ENCODE measurements around the gene MAN1B1.

Gene MAN1B1

DNA sequence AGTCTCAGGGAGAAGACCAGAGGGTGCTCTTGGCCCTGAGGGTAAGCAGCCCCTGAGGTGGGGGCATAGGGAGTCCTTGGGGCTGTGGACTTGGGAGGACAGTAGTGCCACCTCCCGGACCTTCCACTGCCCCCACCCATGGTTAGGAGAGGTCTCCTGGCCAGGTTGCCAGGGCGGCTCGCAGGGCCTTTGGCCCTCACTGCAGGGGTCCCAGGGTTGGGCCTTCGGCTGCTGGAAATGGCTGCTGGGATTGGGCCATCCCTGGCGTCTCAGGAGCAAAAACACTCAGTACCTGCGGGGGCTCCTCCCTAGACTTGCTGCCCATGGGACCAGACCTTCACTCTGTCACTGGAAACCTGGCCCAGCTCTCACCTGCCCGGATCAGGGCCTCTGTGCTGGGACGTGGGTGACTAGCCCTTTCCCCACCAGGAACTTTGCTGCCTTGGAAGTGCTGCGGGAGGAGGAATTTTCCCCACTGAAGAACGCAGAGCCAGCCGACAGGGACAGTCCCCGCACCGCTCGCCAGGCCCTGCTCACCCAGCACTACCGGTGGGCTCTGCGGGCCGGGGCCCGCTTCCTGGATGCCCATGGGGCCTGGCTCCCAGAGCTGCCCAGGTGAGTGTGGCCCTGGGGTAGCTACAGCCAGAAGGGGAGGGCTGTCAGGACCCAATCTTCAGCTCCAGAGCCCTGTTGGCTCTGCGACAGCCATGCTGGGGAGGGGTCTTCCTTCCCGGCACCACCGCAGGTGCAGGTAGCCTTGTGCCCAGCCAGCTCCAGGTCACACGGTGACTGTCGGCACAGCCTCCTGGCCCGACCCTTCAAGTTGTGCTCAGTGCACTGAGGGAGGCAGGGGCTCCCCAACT, 6.3 kb upstream of the MAN1B1 start:
- Histone ChIP-seq H3K4me1 (ENCODE audit: control insufficient read depth, insufficient read depth, low read length) (peaks cover 11% of the 10 kb centered on the region), H3K9me3 (ENCODE audit: control insufficient read depth, insufficient read depth, low read length) (no peaks in the 10 kb centered on the region), H3K36me3 (ENCODE audit: control insufficient read depth, insufficient read depth, low read length) (peaks cover 5% of the 10 kb centered on the region; the same call in 1 of the 2 replicates), H3K27ac (ENCODE audit: low read depth, low read length) (no peak overlapping the region), H3K27me3 (ENCODE audit: control insufficient read depth, insufficient read depth, low read length) (peaks cover 33% of the 10 kb centered on the region), H3K9ac (ENCODE audit: low read depth, low read length) (no peak overlapping the region), H3K4me3 (ENCODE audit: low read depth, low read length) (no peak overlapping the region)

DNA sequence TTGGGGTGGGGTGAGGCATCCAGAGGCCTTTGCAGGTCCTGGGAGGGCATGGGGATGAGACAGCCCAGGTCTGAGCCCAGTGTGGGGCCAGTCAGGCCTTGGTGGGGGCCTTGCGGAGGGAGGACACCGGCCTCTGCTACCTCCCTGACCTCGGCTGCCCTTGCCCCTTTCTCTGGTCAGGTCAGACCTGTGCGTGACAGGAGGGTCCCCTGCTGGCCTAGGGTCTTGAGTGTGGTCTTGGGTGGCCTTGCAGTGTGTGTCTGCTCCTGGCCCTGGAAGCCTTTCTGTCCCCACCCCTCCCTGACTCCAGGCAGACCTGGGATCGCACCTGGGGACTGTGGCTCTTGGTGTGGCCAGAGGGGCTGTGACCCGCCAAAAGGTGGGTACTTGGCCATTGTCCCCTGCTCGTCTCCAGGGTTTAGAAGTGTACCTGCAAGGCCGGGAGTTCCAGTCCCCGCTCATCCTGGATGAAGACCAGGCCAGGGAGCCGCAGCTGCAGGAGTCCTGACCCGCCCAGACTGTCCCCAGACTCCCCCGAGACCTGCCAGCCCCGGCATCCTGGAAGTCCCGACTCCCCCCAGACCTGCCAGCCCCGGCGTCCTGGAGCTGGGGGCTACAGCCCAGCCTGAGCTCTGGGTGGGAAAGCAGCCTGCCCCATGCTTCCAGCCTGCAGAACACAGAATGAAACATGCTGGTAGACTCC, 4.4 kb upstream of the MAN1B1 start:
- Histone ChIP-seq H3K9ac (ENCODE audit: low read depth, low read length) (no peak overlapping the region), H3K27me3 (ENCODE audit: control insufficient read depth, insufficient read depth, low read length) (peaks cover 31% of the 10 kb centered on the region), H3K9me3 (ENCODE audit: control insufficient read depth, insufficient read depth, low read length) (no peaks in the 10 kb centered on the region), H3K4me3 (ENCODE audit: low read depth, low read length) (no peak overlapping the region), H3K27ac (ENCODE audit: low read depth, low read length) (no peak overlapping the region), H3K4me1 (ENCODE audit: control insufficient read depth, insufficient read depth, low read length) (0 out of 2 replicates have a peak, but pooled peaks cover 7% of the 10 kb centered on the region), H3K36me3 (ENCODE audit: control insufficient read depth, insufficient read depth, low read length) (peaks cover 5% of the 10 kb centered on the region; the same call in 1 of the 2 replicates)

DNA sequence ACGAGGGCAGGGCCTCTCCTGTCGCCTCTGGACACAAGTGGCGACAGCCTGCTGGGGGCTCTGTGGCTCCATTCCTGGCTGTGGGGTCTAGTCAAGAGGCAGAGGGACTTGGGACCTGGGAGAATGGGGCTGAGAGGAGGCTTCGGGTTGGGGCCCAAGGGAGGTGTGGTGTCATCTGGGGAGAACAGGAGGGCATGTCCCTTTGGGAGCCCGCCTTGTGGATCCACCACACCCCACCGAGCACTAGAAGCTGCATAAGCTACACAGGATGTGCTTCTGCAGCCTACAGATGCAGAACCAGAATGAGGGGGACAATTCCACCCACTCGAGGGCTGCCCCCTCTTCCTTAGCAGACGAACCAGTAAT, 3.9 kb upstream of the MAN1B1 start:
- H3K4me3 ChIP-seq (ENCODE audit: low read depth, low read length), result no peak overlapping the region
- H3K27me3 ChIP-seq (ENCODE audit: control insufficient read depth, insufficient read depth, low read length), result peaks cover 27% of the 10 kb centered on the region
- peaks cover 9% of the 10 kb centered on the region; the same call in 1 of the 2 replicates for H3K4me1 ChIP-seq (ENCODE audit: control insufficient read depth, insufficient read depth, low read length)
- no peaks in the 10 kb centered on the region for H3K9me3 ChIP-seq (ENCODE audit: control insufficient read depth, insufficient read depth, low read length)
- no peak overlapping the region for H3K9ac ChIP-seq (ENCODE audit: low read depth, low read length)
- H3K36me3 ChIP-seq (ENCODE audit: control insufficient read depth, insufficient read depth, low read length), result peaks cover 5% of the 10 kb centered on the region; the same call in 1 of the 2 replicates
- peak overlapping the region; percentile 4 for H3K27ac ChIP-seq (ENCODE audit: low read depth, low read length)

DNA sequence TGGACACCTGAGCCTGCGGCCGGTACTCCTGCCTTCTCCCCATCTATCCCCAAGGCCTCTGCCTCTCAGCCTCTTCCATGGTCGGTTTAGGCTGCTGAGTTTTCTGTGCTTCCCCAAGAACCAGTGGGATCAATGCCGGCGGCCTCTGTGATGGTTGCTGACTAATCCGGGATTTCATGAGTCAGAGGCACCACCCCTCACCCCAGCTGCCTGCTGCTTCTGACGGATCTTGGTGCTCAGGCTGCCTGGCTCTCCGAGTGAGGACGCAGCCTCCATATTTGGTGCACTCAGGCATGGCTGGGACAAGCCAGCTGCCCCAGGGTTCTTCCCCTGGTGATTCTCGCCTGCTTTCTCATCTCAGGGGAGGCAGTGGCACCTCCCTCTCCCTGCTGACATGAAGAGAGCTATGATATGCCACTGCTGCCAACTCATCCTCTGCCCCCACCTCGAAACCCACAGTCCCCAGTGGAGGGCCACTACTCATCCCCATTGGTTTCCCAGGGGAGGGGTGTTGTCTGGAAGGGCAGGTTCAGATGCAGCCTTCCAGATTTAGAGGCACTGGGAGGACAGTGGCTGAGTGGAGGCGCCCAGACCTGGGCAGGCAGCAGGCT, 3.3 kb upstream of the MAN1B1 start:
- peaks cover 21% of the 10 kb centered on the region for H3K27me3 ChIP-seq (ENCODE audit: control insufficient read depth, insufficient read depth, low read length)
- H3K4me3 ChIP-seq (ENCODE audit: low read depth, low read length), result no peak overlapping the region
- no peaks in the 10 kb centered on the region for H3K9me3 ChIP-seq (ENCODE audit: control insufficient read depth, insufficient read depth, low read length)
- peak overlapping the region; percentile 21 for H3K27ac ChIP-seq (ENCODE audit: low read depth, low read length)
- H3K4me1 ChIP-seq (ENCODE audit: control insufficient read depth, insufficient read depth, low read length), result peaks cover 9% of the 10 kb centered on the region; the same call in 1 of the 2 replicates
- H3K9ac ChIP-seq (ENCODE audit: low read depth, low read length), result no peak overlapping the region
- H3K36me3 ChIP-seq (ENCODE audit: control insufficient read depth, insufficient read depth, low read length), result peaks cover 9% of the 10 kb centered on the region; the same call in 1 of the 2 replicates

DNA sequence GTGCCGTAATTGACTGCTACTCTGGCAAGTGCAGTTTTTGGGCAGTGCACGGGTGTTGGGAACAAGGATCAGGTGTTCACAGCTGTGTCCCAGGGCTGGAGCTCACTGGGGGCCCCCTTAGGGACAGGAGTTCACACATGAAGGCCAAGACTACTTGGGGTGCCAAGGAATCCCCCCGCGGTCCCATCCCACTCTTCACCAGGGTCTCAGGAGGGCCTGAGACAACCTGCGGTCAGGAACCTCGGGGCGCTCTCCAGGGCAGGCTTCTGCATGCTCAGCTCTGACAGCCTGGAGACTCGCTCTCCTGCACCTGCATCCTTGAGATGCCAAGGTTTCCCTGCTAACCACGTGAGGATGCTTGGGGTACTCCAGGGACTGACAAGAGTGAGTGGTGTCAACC, 2.3 kb upstream of the MAN1B1 start:
- Histone ChIP-seq H3K4me1 (ENCODE audit: control insufficient read depth, insufficient read depth, low read length) (peaks cover 5% of the 10 kb centered on the region; the same call in 1 of the 2 replicates), H3K27ac (ENCODE audit: low read depth, low read length) (no peak overlapping the region), H3K9me3 (ENCODE audit: control insufficient read depth, insufficient read depth, low read length) (no peaks in the 10 kb centered on the region), H3K9ac (ENCODE audit: low read depth, low read length) (no peak overlapping the region), H3K36me3 (ENCODE audit: control insufficient read depth, insufficient read depth, low read length) (peaks cover 12% of the 10 kb centered on the region; the same call in 1 of the 2 replicates), H3K4me3 (ENCODE audit: low read depth, low read length) (no peak overlapping the region), H3K27me3 (ENCODE audit: control insufficient read depth, insufficient read depth, low read length) (peaks cover 11% of the 10 kb centered on the region)

DNA sequence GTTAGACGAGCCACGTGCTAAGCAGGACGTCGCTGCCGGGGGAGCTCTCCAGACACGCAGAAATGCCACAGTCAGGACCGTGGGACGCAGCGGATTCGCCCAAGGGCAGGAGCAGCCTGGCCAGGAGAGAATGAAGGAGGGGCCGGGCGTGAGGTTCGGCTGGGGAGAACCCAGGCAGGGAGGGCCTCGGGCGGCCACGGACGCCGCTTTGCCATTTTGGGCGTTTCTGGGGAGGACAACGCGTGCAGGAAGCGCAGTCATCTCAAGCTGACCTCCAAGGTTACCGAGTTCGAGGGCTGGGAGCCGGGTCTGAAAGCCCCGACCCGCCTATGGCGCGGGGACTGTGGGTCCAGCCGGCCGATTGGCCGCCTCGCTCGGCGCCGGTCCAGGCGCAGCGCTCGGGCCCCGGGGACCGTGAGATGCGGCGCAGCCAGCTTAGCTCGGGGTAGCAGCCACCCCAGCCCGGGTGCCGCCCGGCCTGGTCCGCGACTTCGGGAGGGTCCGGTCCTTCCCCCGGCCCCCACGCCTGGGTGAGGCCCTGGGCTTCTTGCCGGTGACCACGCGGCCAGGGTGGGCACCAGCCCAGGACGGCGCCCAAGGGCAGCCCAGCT, 760 bp upstream of the MAN1B1 start:
- Histone ChIP-seq H3K4me3 (ENCODE audit: low read depth, low read length) (peak overlapping the region; percentile 77), H3K4me1 (ENCODE audit: control insufficient read depth, insufficient read depth, low read length) (peaks cover 5% of the 10 kb centered on the region; the same call in 1 of the 2 replicates), H3K9ac (ENCODE audit: low read depth, low read length) (peak overlapping the region; percentile 66), H3K27ac (ENCODE audit: low read depth, low read length) (peak overlapping the region; percentile 27), H3K36me3 (ENCODE audit: control insufficient read depth, insufficient read depth, low read length) (peaks cover 16% of the 10 kb centered on the region; the same call in 1 of the 2 replicates), H3K9me3 (ENCODE audit: control insufficient read depth, insufficient read depth, low read length) (no peaks in the 10 kb centered on the region), H3K27me3 (ENCODE audit: control insufficient read depth, insufficient read depth, low read length) (peaks cover 7% of the 10 kb centered on the region; the same call in 1 of the 2 replicates)

DNA sequence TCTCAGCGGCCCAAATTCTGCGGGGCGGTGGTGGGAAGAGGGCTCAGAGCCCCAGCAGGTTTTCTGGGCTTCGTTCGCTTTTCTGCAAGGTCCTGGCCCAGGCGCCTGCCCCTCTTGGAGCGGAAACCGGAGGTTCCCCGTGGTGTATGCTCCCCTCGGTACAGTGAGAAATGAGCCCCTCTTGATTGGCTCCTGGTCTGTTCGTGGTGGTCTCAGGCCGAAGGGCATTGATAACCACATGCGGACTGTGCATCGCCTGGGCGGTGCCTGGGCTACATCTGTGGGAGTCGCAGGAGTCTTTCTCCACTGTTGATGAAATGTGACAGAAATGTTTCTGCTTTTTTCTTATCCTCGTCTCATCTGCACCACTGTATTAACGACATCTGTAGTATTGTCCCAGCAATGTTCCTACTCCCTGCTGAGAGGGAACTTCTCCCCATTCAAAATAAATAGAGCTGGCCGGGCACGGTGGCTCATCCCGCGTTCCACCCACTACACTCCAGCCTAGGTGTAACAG, 682 bp downstream of the MAN1B1 start:
- Histone ChIP-seq H3K27ac (ENCODE audit: low read depth, low read length) (peak overlapping the region; percentile 83), H3K36me3 (ENCODE audit: control insufficient read depth, insufficient read depth, low read length) (peaks cover 23% of the 10 kb centered on the region), H3K27me3 (ENCODE audit: control insufficient read depth, insufficient read depth, low read length) (peaks cover 7% of the 10 kb centered on the region; the same call in 1 of the 2 replicates), H3K4me3 (ENCODE audit: low read depth, low read length) (peak overlapping the region; percentile 77), H3K4me1 (ENCODE audit: control insufficient read depth, insufficient read depth, low read length) (peaks cover 5% of the 10 kb centered on the region; the same call in 1 of the 2 replicates), H3K9me3 (ENCODE audit: control insufficient read depth, insufficient read depth, low read length) (no peaks in the 10 kb centered on the region), H3K9ac (ENCODE audit: low read depth, low read length) (peak overlapping the region; percentile 29; the same call in 1 of the 2 replicates)

DNA sequence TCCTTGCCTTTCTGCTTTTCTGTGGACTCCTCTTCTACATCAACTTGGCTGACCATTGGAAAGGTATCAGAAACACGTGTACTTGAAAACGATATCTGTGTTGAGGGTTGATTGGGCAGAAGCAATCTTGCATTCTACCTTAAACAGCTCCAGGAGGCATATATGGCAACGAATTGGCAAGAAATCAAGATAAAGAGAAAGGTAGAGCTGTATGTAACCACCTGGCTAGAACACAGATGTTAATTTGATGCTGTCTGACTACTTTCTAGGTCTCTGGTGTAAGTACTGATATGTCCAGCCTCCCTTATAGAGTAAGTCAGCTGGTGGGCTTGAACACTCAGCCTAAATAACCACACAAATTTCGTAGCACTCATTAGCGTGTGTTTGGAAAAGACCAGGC, 1.3 kb downstream of the MAN1B1 start:
- Histone ChIP-seq H3K4me3 (ENCODE audit: low read depth, low read length) (no peak overlapping the region), H3K36me3 (ENCODE audit: control insufficient read depth, insufficient read depth, low read length) (peaks cover 27% of the 10 kb centered on the region), H3K9ac (ENCODE audit: low read depth, low read length) (no peak overlapping the region), H3K27ac (ENCODE audit: low read depth, low read length) (no peak overlapping the region), H3K4me1 (ENCODE audit: control insufficient read depth, insufficient read depth, low read length) (peaks cover 5% of the 10 kb centered on the region; the same call in 1 of the 2 replicates), H3K9me3 (ENCODE audit: control insufficient read depth, insufficient read depth, low read length) (no peaks in the 10 kb centered on the region), H3K27me3 (ENCODE audit: control insufficient read depth, insufficient read depth, low read length) (peaks cover 7% of the 10 kb centered on the region; the same call in 1 of the 2 replicates)

DNA sequence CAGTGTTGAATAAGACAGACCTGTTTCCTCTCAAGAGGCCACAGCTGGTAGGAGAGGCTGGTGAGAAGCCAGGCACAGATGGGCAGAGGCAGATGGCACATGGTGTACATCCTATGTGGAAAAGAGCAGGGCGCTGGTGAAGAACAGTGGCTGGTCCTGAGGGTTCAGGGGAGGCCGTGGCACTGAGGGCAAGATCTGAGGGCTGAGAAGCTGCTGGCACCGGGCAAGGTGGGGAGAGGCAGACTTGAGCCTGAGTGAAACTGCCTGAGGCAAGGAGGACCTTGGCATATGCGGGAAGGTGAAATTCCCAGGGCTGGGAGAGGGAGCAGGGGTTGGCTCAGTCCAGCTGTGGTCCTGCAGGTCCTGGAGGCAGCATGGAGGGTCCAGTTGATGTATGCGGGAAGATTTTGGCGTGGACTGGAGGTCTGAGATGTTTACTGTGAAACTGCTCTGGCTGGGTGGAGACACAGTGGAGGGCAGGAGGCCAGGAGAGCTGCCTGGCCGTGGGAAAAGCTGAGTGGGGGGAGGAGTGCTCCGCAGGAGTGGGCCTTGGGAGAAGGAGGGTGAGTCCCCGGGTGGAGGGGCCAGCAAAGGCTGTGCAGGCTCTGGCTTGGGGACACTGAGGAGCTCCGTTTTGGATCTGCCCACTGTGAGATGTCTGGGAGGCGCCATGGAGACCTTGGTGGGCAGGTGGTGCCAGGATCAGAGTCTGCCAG, 2.6 kb downstream of the MAN1B1 start:
- Histone ChIP-seq H3K27ac (ENCODE audit: low read depth, low read length) (no peak overlapping the region), H3K9ac (ENCODE audit: low read depth, low read length) (no peak overlapping the region), H3K27me3 (ENCODE audit: control insufficient read depth, insufficient read depth, low read length) (peaks cover 7% of the 10 kb centered on the region; the same call in 1 of the 2 replicates), H3K9me3 (ENCODE audit: control insufficient read depth, insufficient read depth, low read length) (no peaks in the 10 kb centered on the region), H3K4me3 (ENCODE audit: low read depth, low read length) (no peak overlapping the region), H3K36me3 (ENCODE audit: control insufficient read depth, insufficient read depth, low read length) (peaks cover 27% of the 10 kb centered on the region), H3K4me1 (ENCODE audit: control insufficient read depth, insufficient read depth, low read length) (peaks cover 5% of the 10 kb centered on the region; the same call in 1 of the 2 replicates)

All from HUES48 (cell line).